8988T (cell line): Measurements from ENCODE around the gene YPEL2.
"Not testable (repeated sequence)": the region's sequence is repeated elsewhere in the genome, so short reads cannot be mapped to it uniquely, and the experiment has no call there.

Source experiments
- DNase-seq: peaks from one replicate; pipeline ENCODE4 v3.0.0; 2011

Gene YPEL2

GRCh38 chr17:59378675-59379074 lies 47.2 kb downstream of the YPEL2 start:
- DNase-seq: peak; percentile 26

- no peak for DNase-seq
Observed at GRCh38 chr17:59380474-59380873, 49.0 kb downstream of the YPEL2 start.

- no peak for DNase-seq
Observed at GRCh38 chr17:59381716-59382570, 50.5 kb downstream of the YPEL2 start.

- DNase-seq: no peak
Observed at GRCh38 chr17:59383893-59384292, 52.4 kb downstream of the YPEL2 start.

DNA sequence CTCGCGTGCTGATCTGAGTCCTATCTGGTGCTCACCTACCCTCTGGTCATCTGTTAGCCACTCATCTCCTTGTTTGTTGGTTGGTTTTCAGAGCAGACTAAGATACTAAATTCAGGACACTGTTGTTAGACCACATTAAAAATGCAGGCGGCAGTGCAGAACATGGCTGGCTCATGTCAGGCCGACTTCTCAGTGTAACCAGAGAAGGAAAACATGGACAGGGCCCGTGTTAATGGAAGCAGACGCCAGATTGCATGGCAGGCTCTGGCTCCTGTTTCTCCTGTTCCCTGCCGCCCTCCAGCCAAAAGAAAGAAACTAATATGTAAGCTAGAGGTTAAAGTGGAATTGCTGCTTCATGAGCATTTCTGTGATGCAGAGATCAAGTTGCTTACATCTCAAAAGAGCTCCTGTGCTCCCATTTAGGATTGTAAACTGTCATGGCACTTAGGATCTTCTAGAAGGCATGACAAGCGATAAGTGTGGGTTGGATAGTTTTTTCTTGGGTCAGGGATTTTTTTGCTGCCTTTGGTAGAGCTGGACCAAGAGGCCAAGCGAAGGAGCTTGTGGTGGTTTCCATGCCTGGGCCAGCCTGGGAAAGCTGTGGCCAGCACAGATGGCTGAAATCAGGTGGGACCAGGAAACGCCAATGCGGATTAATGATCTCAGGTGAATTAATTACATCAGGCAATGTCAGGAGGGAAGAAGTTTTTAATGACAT lies 56.1 kb downstream of the YPEL2 start:
- DNase-seq: no peak

DNA sequence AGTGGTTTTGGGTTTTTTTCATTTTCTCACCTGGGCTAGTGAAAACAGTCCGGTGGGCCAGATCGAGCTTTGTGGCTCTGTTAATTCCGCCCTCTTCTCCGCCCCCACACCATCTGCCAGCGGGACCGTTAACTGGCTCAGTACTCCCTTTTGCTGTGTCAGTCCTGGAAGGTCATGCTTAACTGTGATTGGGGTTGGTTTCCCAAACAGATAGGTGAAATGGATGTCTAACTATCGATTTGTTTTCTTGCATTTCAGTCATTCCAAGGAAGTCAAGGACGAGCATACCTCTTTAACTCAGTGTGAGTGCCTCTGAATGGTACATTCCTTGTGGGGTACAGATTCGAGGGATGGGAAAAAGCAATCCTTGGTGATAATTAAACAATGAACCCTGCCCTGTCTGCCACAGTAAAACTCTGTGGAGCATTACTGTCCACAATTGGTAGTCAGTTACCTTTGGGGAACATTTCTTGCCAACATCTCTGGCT lies 56.7 kb downstream of the YPEL2 start:
- DNase-seq: no peak

- DNase-seq: no peak
Observed at GRCh38 chr17:59389066-59389465, 57.6 kb downstream of the YPEL2 start.

GRCh38 chr17:59391021-59391420 lies 59.6 kb downstream of the YPEL2 start:
- DNase-seq: no peak

DNA sequence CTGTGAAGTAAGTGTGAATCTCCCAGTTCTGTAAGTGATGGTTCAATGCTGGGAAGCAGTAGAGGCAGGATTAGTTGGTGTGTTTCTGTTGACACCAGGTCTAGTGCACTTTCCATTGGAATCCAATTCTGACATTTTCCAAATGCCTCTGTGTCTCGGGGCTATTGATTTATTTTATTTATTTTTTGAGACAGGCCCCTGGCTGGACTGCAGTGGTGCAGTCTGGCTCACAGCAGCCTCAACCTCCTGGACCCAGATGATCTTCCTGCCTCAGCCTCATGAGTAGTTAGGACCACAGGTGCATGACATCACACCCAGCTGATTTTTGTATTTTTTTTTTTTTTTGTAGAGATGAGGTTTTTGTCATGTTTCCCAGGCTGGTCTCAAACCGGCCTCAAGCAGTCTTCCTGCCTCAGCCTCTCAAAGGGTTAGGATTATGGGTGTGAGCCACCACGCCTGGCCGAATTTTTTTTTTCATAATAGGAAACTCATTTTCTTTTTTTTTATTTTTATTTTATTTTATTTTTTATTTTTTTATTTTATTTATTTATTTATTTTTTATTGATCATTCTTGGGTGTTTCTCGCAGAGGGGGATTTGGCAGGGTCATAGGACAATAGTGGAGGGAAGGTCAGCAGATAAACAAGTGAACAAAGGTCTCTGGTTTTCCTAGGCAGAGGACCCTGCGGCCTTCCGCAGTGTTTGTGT lies 61.7 kb downstream of the YPEL2 start:
- no peak for DNase-seq

GRCh38 chr17:59393742-59394410 lies 62.4 kb downstream of the YPEL2 start:
- not testable (repeated sequence) for DNase-seq

DNA sequence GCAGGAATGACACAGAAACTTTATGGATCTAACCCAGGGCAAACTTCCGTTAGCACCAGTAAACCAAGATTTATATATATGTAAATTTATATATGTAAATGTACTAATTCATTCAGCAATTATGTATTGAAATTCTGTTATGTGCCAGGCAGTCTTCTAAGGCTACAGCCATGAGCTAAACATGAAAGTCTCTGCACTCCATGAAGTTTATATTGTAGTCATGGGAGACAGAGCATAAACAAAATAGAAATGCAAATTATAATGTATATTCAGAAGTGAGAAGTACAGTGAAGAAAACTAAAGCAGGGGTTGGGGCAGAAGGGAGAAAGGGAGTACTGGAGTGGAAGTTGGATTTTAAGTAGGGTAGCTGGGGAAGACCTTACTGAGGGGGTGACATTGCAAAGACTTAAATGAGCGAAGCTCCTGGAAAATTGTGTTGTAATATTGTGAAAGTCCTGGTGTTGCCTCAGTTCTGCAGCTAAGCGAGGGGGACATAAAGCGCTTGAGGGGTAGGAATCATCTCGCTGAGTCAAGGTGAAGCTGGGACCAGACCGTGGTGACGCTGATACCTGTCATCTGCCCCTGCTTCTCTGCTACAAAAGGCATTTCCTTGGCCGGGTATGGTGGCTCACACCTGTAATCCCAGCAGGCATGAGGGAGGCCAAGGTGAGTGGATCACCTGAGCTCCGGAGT lies 64.8 kb downstream of the YPEL2 start:
- no peak for DNase-seq

DNA sequence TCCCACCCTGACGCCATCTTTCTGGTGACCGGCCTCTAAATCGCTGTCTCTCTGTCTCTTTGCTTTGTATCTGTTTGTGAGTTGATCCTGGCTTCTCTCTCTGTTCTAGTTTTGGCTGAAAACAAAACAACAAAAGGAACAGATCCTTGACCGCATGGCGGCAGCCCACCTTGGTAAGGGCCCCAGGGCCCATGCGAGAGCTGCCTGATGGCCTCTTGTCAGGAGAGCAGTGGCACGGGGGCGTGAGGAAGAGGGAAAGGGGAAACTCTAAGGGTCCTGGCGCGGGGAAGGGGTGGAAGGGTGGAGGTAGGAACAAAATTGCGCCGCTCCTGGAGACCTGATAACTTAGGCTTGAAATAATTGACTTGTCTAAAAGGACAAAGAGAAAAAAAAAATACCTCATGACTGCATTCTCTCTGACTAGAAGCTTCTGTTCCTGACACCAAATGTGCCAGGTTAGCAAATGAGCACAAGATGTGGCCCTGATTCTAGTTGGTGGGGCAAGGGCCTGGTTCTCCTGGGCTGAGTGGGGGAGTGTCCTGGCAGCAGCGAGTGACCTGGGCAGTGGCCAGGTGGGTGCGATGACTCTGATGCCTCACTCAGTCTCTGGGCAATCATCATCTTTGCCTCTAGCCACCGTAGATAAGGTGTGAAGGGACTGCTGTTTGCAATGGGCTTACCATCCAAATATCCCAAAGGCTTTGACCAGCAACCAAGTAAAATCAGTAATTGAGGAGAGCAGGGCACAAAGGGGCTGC lies 66.0 kb downstream of the YPEL2 start:
- DNase-seq: no peak

- no peak for DNase-seq
Observed at GRCh38 chr17:59399914-59400313, 68.5 kb downstream of the YPEL2 start.

DNA sequence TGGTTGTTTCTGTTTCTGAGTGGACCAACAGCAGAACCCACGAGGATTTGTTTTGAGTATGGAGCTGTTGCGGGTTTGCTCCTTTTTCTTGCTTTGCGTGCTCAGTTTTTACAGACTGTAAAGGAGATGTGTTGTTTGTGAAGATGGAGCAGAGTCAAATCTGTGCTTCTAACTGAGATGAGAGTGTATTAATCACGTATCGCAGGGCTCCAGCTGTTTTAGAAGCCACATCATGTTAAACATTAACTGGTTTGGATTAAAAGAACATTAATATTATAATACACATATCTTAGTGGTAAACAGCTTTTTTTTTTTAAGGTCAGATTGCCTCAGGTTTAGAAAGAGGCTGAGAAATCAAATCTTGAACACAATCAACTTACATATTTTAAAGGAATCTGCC lies 69.4 kb downstream of the YPEL2 start:
- DNase-seq: no peak

DNA sequence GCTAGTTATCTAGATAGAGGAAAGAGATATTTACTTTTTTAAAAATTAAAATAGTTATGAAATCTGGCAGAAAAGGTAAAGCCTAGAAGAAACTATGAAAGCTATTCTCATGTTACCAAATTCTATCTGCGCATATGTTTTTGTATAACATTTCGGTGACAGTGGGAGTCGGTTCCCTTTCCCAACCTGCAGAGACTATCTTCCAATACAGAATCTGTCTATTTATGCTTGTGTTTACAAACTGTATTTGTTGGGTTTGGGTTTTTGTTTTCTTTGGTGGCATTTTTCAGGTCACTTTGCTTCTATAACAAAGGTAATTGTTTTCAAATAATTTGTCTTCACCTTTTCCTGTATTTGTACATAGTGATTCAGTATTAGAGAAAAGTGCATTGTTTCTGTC lies 69.8 kb downstream of the YPEL2 start:
- DNase-seq: no peak

- DNase-seq: no peak
Observed at GRCh38 chr17:59401725-59402124, 70.3 kb downstream of the YPEL2 start.

DNA sequence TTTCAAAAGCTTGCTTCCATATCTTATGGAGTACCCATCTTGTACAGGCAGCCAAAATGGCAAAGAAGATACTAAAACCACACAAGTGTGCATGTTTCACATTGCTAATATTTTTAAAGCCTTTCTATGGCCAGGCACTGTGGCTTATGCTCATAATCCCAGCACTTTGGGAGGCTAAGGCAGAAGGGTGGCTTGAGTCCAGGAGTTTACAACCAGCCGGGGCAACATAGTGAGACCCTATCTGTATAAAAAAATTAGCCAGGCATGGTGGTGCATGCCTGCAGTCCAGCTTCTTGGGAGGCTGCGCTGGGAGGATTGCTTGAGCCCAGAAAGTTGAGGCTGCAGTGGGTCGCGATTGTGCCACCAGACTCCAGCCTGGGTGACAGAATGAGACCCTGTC lies 71.3 kb downstream of the YPEL2 start:
- no peak for DNase-seq

DNA sequence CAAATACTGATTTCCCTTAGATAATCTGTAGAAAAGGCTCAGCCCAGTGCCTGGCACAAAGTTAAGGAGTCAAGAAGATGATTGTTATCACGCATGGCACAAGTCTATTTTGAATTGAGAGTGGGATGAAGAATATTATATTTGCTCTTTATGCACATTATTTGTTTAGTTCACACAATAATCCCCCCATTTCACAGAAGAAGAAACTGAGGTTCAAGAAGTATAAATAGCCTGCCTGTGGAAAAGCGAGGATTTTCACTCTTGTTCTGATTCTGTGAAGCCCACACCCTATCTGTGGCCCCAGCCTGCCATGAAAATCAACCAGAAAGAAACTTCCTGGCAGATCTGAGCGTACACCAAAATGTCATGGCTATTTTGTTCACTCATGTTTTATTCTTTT lies 73.0 kb downstream of the YPEL2 start:
- DNase-seq: no peak

DNA sequence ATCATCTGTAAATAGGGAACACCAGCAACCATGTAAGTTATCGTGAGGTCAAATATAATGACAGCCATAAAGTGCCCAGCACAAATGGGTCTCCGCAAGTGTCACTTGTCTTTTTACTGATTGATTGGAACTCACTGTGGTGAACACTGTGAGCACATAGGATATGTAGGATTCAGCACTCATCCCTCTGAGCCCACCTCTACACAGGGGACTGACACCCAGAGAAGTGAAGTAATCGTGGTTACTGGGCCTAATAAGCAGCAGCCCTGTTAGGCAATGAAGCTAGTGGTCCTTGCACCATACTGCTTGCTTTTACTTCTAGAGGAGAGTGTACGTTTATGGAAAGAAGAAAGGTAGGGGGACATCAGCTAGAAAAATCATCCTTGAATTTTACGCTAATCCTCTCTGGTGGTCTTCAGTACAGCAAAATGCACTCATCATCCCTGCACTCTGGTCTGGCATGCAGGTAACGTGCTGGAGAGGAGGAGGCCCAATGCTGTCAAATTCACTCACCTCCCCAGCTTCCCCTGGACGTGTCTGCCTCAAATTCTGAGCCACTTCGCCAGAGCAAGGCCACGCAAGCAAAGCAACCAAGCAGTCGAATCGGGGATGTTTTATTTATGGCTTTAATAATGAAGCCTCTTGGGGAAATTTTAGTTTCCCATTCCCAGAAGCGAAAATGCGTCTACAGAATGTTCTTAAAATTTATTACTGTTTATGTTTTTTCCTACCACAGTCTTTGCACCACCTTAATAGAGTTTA lies 74.7 kb downstream of the YPEL2 start:
- no peak for DNase-seq

DNA sequence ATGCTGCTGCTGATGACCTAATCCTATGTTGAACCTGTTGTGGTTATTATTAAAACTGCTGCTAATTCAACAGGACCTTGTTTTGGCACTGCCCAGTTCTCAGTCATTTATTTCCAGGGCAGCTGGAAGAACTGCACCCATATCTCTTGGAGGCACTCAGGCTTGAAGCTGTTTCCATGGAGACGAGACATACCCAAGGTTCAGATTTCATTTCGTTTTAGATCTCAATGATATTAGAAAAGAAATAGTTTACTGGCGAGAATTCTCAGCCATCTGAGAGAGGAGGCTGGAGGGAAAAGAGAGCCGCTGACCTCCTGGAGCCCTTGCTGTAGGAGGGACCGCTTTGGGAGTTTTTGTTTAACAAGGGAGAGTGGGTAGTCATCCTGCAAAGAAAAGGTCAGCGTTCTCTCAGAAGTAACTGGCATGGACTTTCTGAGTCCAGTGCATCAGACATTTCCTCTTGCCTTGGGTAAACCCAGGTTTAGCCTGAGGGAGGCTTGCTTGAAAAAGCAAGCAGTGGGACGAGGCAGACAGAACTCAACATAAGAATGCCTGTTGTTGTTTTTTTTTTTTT lies 75.4 kb downstream of the YPEL2 start:
- DNase-seq: no peak
